Lower lobe of right lung (tissue), 2 donors: ENCODE results near the gene MTUS2. TPM values are rescaled to one million over a fixed set of nuclear protein-coding genes. Genes with fewer than 3 reads are reported as not detected.

ENCODE experiments used
- ATAC-seq, 2 donors: fragments of 200-7000 bp; cut with Tn5 transposase; one replicate each; pipeline ENCODE4 v1.9.1; 2020 to 2022; ENCODE audit warnings: mild to moderate bottlenecking in 2 of 2, moderate library complexity in 2 of 2
- DNase-seq: peaks from one replicate; pipeline ENCODE4 v3.0.0-alpha.2; 2020
- H3K27ac ChIP-seq: fragments of 200-600 bp; one replicate; pipeline ENCODE4 v1.8.0; 2022
- H3K27me3 ChIP-seq: fragments of 200-600 bp; one replicate; pipeline ENCODE4 v1.8.0; 2022; ENCODE audit warnings: low read depth
- H3K36me3 ChIP-seq: fragments of 200-600 bp; one replicate; pipeline ENCODE4 v1.8.0; 2022; ENCODE audit warnings: mild to moderate bottlenecking
- H3K4me1 ChIP-seq: fragments of 200-600 bp; one replicate; pipeline ENCODE4 v1.8.0; 2022
- H3K4me3 ChIP-seq: fragments of 200-600 bp; one replicate; pipeline ENCODE4 v1.8.0; 2022; ENCODE audit warnings: mild to moderate bottlenecking
- H3K9me3 ChIP-seq: fragments of 200-600 bp; one replicate; pipeline ENCODE4 v1.8.0; 2022
- CTCF ChIP-seq: fragments of 200-600 bp; IDR thresholded peaks from one replicate; pipeline ENCODE4 v1.8.0; 2022; ENCODE audit warnings: antibody characterized with exemption, mild to moderate bottlenecking
- intact Hi-C: fragments of 100-400 bp; cut with DNase I; formaldehyde crosslinking; loops from one replicate; pipeline ENCODE4 v1.11.0; 2022
- total RNA-seq: library from RNA; stranded (reverse); fragmentation: NEBNext Ultra II Directional; extraction: Animal tissue kit (Norgen Biotek cat#: 25700); gene quantifications from one replicate; pipeline ENCODE4 v1.2.1, GENCODE V29; 2021
- donor health status: DM: no; HTN: yes; CAD: no; lungs with severe emphysema.

MTUS2 gene
- total RNA-seq, 1 donor from 2014 or later, result 0.21 TPM

GRCh38 chr13:29534083-29534482, 713.9 kb downstream of the MTUS2 start:
- intact Hi-C loops, result no loop called here
- Histone ChIP-seq H3K4me3 (no peak overlapping the region), H3K9me3 (no peaks in the 10 kb centered on the region), H3K27ac (no peak overlapping the region), H3K27me3 (no peaks in the 10 kb centered on the region), H3K36me3 (peaks cover 29% of the 10 kb centered on the region), H3K4me1 (no peaks in the 10 kb centered on the region)
- no peak for TF ChIP-seq CTCF
- no peak for ATAC-seq
- no peak for DNase-seq

- TF ChIP-seq CTCF, result no peak
- intact Hi-C loops, result no loop called here
- DNase-seq (no peak), ATAC-seq (no peak)
- no peaks in the 10 kb centered on the region for H3K9me3 ChIP-seq
- H3K4me3 ChIP-seq, result no peak overlapping the region
- H3K27me3 ChIP-seq, result no peaks in the 10 kb centered on the region
- no peak overlapping the region for H3K27ac ChIP-seq
- H3K36me3 ChIP-seq, result peaks cover 15% of the 10 kb centered on the region
- no peaks in the 10 kb centered on the region for H3K4me1 ChIP-seq
Observed at GRCh38 chr13:29535663-29536655, 715.8 kb downstream of the MTUS2 start.

GRCh38 chr13:29536853-29537252, 716.7 kb downstream of the MTUS2 start:
- H3K9me3 ChIP-seq, result no peaks in the 10 kb centered on the region
- no peaks in the 10 kb centered on the region for H3K4me1 ChIP-seq
- ATAC-seq (no peak), DNase-seq (no peak)
- no peak for TF ChIP-seq CTCF
- no peak overlapping the region for H3K4me3 ChIP-seq
- H3K27me3 ChIP-seq, result no peaks in the 10 kb centered on the region
- H3K27ac ChIP-seq, result no peak overlapping the region
- peaks cover 15% of the 10 kb centered on the region for H3K36me3 ChIP-seq
- intact Hi-C loops, result no loop called here

GRCh38 chr13:29537736-29538651, 717.9 kb downstream of the MTUS2 start:
- DNase-seq, result no peak
- Histone ChIP-seq H3K36me3 (peaks cover 7% of the 10 kb centered on the region), H3K27ac (no peak overlapping the region), H3K4me1 (no peaks in the 10 kb centered on the region), H3K27me3 (no peaks in the 10 kb centered on the region), H3K4me3 (no peak overlapping the region), H3K9me3 (no peaks in the 10 kb centered on the region)
- no peak for TF ChIP-seq CTCF
- no peak for ATAC-seq
- intact Hi-C loops, result no loop called here

GRCh38 chr13:29538652-29539040, 718.5 kb downstream of the MTUS2 start:
- DNase-seq (no peak), ATAC-seq (no peak)
- Histone ChIP-seq H3K4me3 (no peak overlapping the region), H3K9me3 (no peaks in the 10 kb centered on the region), H3K27me3 (no peaks in the 10 kb centered on the region), H3K36me3 (peaks cover 7% of the 10 kb centered on the region), H3K4me1 (no peaks in the 10 kb centered on the region), H3K27ac (no peak overlapping the region)
- intact Hi-C loops, result no loop called here
- TF ChIP-seq CTCF, result no peak
